ENCODE measurements around the gene FGFBP1.

FGFBP1 gene

GRCh38 chr4:15953625-15954024 lies 15.1 kb upstream of the FGFBP1 start:
- Histone ChIP-seq H3K4me3 (IDR thresholded peaks at IDR 0.05; ENCODE audit: insufficient read depth, low read depth, low read length) (no peak overlapping the region), H2AFZ (ENCODE audit: low read depth) (no peak overlapping the region), H3K27me3 (ENCODE audit: insufficient read depth, low read depth) (no peaks in the 10 kb centered on the region), H3K36me3 (ENCODE audit: insufficient read depth) (no peaks in the 10 kb centered on the region), H3K9ac (no peak overlapping the region), H3K4me2 (no peak overlapping the region), H3K27ac (no peak overlapping the region), H4K20me1 (ENCODE audit: insufficient read depth) (no peaks in the 10 kb centered on the region), H3K79me2 (ENCODE audit: insufficient read depth, low read depth) (no peaks in the 10 kb centered on the region), H3K4me1 (ENCODE audit: low read depth, poor library complexity, severe bottlenecking) (no peaks in the 10 kb centered on the region)
- TF ChIP-seq CTCF (conservative IDR thresholded peaks at IDR 0.05; ENCODE audit: low read depth, low read length): no peak

- no peak for TF ChIP-seq CTCF (conservative IDR thresholded peaks at IDR 0.05; ENCODE audit: low read depth, low read length)
- H3K9ac ChIP-seq: no peak overlapping the region
- H3K4me3 ChIP-seq (IDR thresholded peaks at IDR 0.05; ENCODE audit: insufficient read depth, low read depth, low read length): no peak overlapping the region
- H2AFZ ChIP-seq (ENCODE audit: low read depth): no peak overlapping the region
- H3K27me3 ChIP-seq (ENCODE audit: insufficient read depth, low read depth): no peaks in the 10 kb centered on the region
- no peaks in the 10 kb centered on the region for H4K20me1 ChIP-seq (ENCODE audit: insufficient read depth)
- H3K79me2 ChIP-seq (ENCODE audit: insufficient read depth, low read depth): no peaks in the 10 kb centered on the region
- no peaks in the 10 kb centered on the region for H3K36me3 ChIP-seq (ENCODE audit: insufficient read depth)
- no peak overlapping the region for H3K27ac ChIP-seq
- H3K4me2 ChIP-seq: no peak overlapping the region
- no peaks in the 10 kb centered on the region for H3K4me1 ChIP-seq (ENCODE audit: low read depth, poor library complexity, severe bottlenecking)
Measured at GRCh38 chr4:15951781-15952180, 13.2 kb upstream of the FGFBP1 start.

- no peak overlapping the region for H3K9ac ChIP-seq
- H3K79me2 ChIP-seq (ENCODE audit: insufficient read depth, low read depth): no peaks in the 10 kb centered on the region
- no peaks in the 10 kb centered on the region for H3K36me3 ChIP-seq (ENCODE audit: insufficient read depth)
- H3K4me2 ChIP-seq: no peak overlapping the region
- no peaks in the 10 kb centered on the region for H3K27me3 ChIP-seq (ENCODE audit: insufficient read depth, low read depth)
- TF ChIP-seq CTCF (conservative IDR thresholded peaks at IDR 0.05; ENCODE audit: low read depth, low read length): no peak
- H3K27ac ChIP-seq: no peak overlapping the region
- no peaks in the 10 kb centered on the region for H3K4me1 ChIP-seq (ENCODE audit: low read depth, poor library complexity, severe bottlenecking)
- no peak overlapping the region for H2AFZ ChIP-seq (ENCODE audit: low read depth)
- no peaks in the 10 kb centered on the region for H4K20me1 ChIP-seq (ENCODE audit: insufficient read depth)
- no peak overlapping the region for H3K4me3 ChIP-seq (IDR thresholded peaks at IDR 0.05; ENCODE audit: insufficient read depth, low read depth, low read length)
Measured at GRCh38 chr4:15948826-15949225, 10.3 kb upstream of the FGFBP1 start.

- Histone ChIP-seq H3K9ac (no peak overlapping the region), H3K4me2 (no peak overlapping the region), H3K79me2 (ENCODE audit: insufficient read depth, low read depth) (no peaks in the 10 kb centered on the region), H2AFZ (ENCODE audit: low read depth) (no peak overlapping the region), H3K4me1 (ENCODE audit: low read depth, poor library complexity, severe bottlenecking) (no peaks in the 10 kb centered on the region), H3K4me3 (IDR thresholded peaks at IDR 0.05; ENCODE audit: insufficient read depth, low read depth, low read length) (no peak overlapping the region), H3K27me3 (ENCODE audit: insufficient read depth, low read depth) (no peaks in the 10 kb centered on the region), H3K36me3 (ENCODE audit: insufficient read depth) (no peaks in the 10 kb centered on the region), H3K27ac (no peak overlapping the region), H4K20me1 (ENCODE audit: insufficient read depth) (no peaks in the 10 kb centered on the region)
- TF ChIP-seq CTCF (conservative IDR thresholded peaks at IDR 0.05; ENCODE audit: low read depth, low read length): no peak
Measured at GRCh38 chr4:15947684-15948083, 9.1 kb upstream of the FGFBP1 start.

GRCh38 chr4:15945516-15945915 lies 7.0 kb upstream of the FGFBP1 start:
- TF ChIP-seq CTCF (conservative IDR thresholded peaks at IDR 0.05; ENCODE audit: low read depth, low read length): no peak
- Histone ChIP-seq H3K27me3 (ENCODE audit: insufficient read depth, low read depth) (no peaks in the 10 kb centered on the region), H3K36me3 (ENCODE audit: insufficient read depth) (no peaks in the 10 kb centered on the region), H3K4me3 (IDR thresholded peaks at IDR 0.05; ENCODE audit: insufficient read depth, low read depth, low read length) (no peak overlapping the region), H2AFZ (ENCODE audit: low read depth) (no peak overlapping the region), H3K9ac (no peak overlapping the region), H4K20me1 (ENCODE audit: insufficient read depth) (no peaks in the 10 kb centered on the region), H3K4me2 (no peak overlapping the region), H3K79me2 (ENCODE audit: insufficient read depth, low read depth) (no peaks in the 10 kb centered on the region), H3K27ac (no peak overlapping the region), H3K4me1 (ENCODE audit: low read depth, poor library complexity, severe bottlenecking) (no peaks in the 10 kb centered on the region)
